K562 (cell line): Measurements from ENCODE around the gene PVALEF. TPM values are rescaled to one million over a fixed set of nuclear protein-coding genes. Genes with fewer than 3 reads are reported as not detected.

Experiments
- ATAC-seq: fragments of 200-7000 bp; cut with Tn5 transposase; 3 replicates; pipeline ENCODE4 v1.9.1; 2020; ENCODE audit warnings: moderate library complexity
- BruUV-seq: library from RNA; stranded (reverse); fragments of 400-500 nt; replicated peaks from 2 replicates; lab custom pipeline; 2021; lab: Mats Ljungman, UMichigan
- CTCF ChIA-PET: fragments of 300-600 bp; formaldehyde crosslinking; extraction: SDS; loops from one replicate; lab custom pipeline; 2021; ENCODE audit warnings: low intra/inter-chr PET ratio; lab: Yijun Ruan, JAX
- POLR2A ChIA-PET: fragments of 300-600, 350-650 bp; sonication (Branson Sonifier 250); formaldehyde crosslinking; extraction: SDS; loops from one replicate; lab custom pipeline; 2021; ENCODE audit warnings: antibody characterized with exemption, inconsistent platforms; lab: Yijun Ruan, JAX
- DNase-seq, 4 experiments: peaks; one replicate each; pipeline versions ENCODE4 v3.0.0 to v3.0.0-alpha.2; 2011 to 2018; ENCODE audit warnings: low spot score in 3 of 4, mixed read lengths in 3 of 4; ENCODE audit errors: extremely low read depth in 1 of 4
- FAIRE-seq: peaks from 2 replicates; lab custom pipeline; 2011; peaks lifted over from hg19 to GRCh38; lab: Jason Lieb, UNC
- H2AFZ ChIP-seq: 2 replicates; pipeline ENCODE4 v1.6.0; 2011; ENCODE audit warnings: low read depth, low read length, control low read depth, inconsistent platforms
- H3K27ac ChIP-seq: fragments of 200-600 bp; 3 replicates; pipeline ENCODE4 v1.8.0; 2011; ENCODE audit warnings: low read depth, mild to moderate bottlenecking, control low read depth, inconsistent platforms, low read length, moderate library complexity, mixed read lengths; ENCODE audit errors: extremely low read depth
- H3K27me3 ChIP-seq, 2 experiments: fragments of 300-600 bp in 1 of 2; 2 replicates in 1 of 2; 3 replicates in 1 of 2; pipeline versions ENCODE4 v1.6.0 to v1.8.0; 2011; ENCODE audit warnings: inconsistent platforms in 2 of 2, low read length in 2 of 2, mild to moderate bottlenecking in 1 of 2, mixed read lengths in 1 of 2, moderate library complexity in 1 of 2; ENCODE audit not compliant: control insufficient read depth in 2 of 2, insufficient read depth in 2 of 2
- H3K36me3 ChIP-seq: fragments of 300-600 bp; 3 replicates; pipeline ENCODE4 v1.8.0; 2011; ENCODE audit warnings: mild to moderate bottlenecking, low read length, inconsistent platforms; ENCODE audit not compliant: control insufficient read depth, insufficient read depth
- H3K4me1 ChIP-seq, 2 experiments: fragments of 200-600 bp in 1 of 2; replicated peaks in 1 of 2; 2 replicates in 1 of 2; 3 replicates in 1 of 2; pipeline versions ENCODE4 v1.5.1 to v1.8.0; 2011; ENCODE audit warnings: inconsistent platforms in 2 of 2, low read length in 2 of 2, mild to moderate bottlenecking in 1 of 2, mixed read lengths in 1 of 2, moderate library complexity in 1 of 2; ENCODE audit not compliant: control insufficient read depth in 2 of 2, insufficient read depth in 2 of 2
- H3K4me2 ChIP-seq: 2 replicates; pipeline ENCODE4 v1.6.1; 2011; ENCODE audit warnings: low read length, control low read depth, inconsistent platforms, mixed read lengths; ENCODE audit not compliant: insufficient read depth
- H3K4me3 ChIP-seq: fragments of 200-600 bp; sonication (generic), shearing (Covaris generic); 2 replicates; pipeline ENCODE4 v1.5.1; 2016; ENCODE audit warnings: control low read depth, inconsistent platforms
- H3K79me2 ChIP-seq: fragments of 200-600 bp; 3 replicates; pipeline ENCODE4 v1.8.0; 2011; ENCODE audit warnings: low read length, inconsistent platforms; ENCODE audit not compliant: control insufficient read depth, insufficient read depth
- H3K9ac ChIP-seq, 2 experiments: 2 replicates each; pipeline versions ENCODE4 v1.6.0 to v1.6.1; 2011; ENCODE audit warnings: low read depth in 2 of 2, low read length in 2 of 2, control low read depth in 1 of 2, inconsistent platforms in 1 of 2, mild to moderate bottlenecking in 1 of 2, mixed read lengths in 1 of 2; ENCODE audit not compliant: insufficient read depth in 1 of 2
- H3K9me1 ChIP-seq: one replicate; pipeline ENCODE4 v1.6.0; 2011; ENCODE audit warnings: inconsistent platforms, mild to moderate bottlenecking, low read length, moderate library complexity; ENCODE audit not compliant: control insufficient read depth, insufficient read depth
- H3K9me3 ChIP-seq: replicated peaks from 2 replicates; pipeline ENCODE4 v1.5.1; 2011; ENCODE audit warnings: low read depth, low read length, inconsistent platforms; ENCODE audit not compliant: control insufficient read depth, insufficient read depth
- H4K20me1 ChIP-seq: replicated peaks from 2 replicates; pipeline ENCODE4 v1.6.1; 2011; ENCODE audit warnings: low read length, inconsistent platforms, mixed read lengths; ENCODE audit not compliant: control insufficient read depth, insufficient read depth
- CTCFL ChIP-seq: IDR thresholded peaks from 2 replicates; pipeline ENCODE4 v1.6.1; 2011; ENCODE audit warnings: borderline replicate concordance, low read depth, mild to moderate bottlenecking, moderate library complexity, low read length; ENCODE audit not compliant: insufficient read depth, poor library complexity, severe bottlenecking
- MYNN ChIP-seq, 2 experiments: sonication (generic); formaldehyde crosslinking in 1 of 2; IDR thresholded peaks; 2 replicates each; pipeline versions ENCODE4 v1.5.0 to v1.6.1; 2016 to 2020; ENCODE audit warnings: antibody characterized with exemption in 1 of 2, missing genetic modification reagents in 1 of 2
- WGBS: fragments of 100-300 bp; shearing (Covaris generic); methylation state at CpG from one replicate; pipeline ENCODE4 v1.1.6; 2016; ENCODE audit warnings: low coverage, mixed read lengths; ENCODE audit not compliant: insufficient coverage; ENCODE audit errors: missing lambda C conversion rate; 5-methylcytosine and 5-hydroxymethylcytosine counted together
- in situ Hi-C: fragments of 300-500 bp; cut with MboI; formaldehyde crosslinking; loops from 4 replicates; pipeline ENCODE4 v1.15.0; 2018; ENCODE audit warnings: inconsistent platforms, mixed read lengths
- intact Hi-C: fragments of 100-400 bp; cut with micrococcal nuclease; formaldehyde crosslinking; loops from 2 replicates; pipeline ENCODE4 v1.14.2; 2022
- polyA plus RNA-seq, 8 experiments: library from polyadenylated mRNA; depleted of rRNA in 4 of 8; stranded (reverse) in 5 of 8; unstranded in 3 of 8; fragments of >200 nt; fragmentation: Nextera tagmentation in 2 of 8; fragmentation: Illumina TruSeq in 1 of 8; extraction: Ambion mirVana in 2 of 8; extraction: Trizol in 1 of 8; gene quantifications; 2 replicates each; pipeline versions ENCODE4 v1.2.1 to v1.2.3, GENCODE V29; 2011 to 2014; ENCODE audit warnings: inconsistent platforms in 1 of 8, missing spikeins in 1 of 8
- total RNA-seq, 7 experiments: library from RNA; depleted of rRNA in 6 of 7; stranded (reverse); fragments of >200 nt in 6 of 7; fragmentation: Illumina TruSeq in 2 of 7; extraction: Trizol in 2 of 7; gene quantifications; 2 replicates each; pipeline versions ENCODE4 v1.2.1 to v1.2.3, GENCODE V29; 2011 to 2021; ENCODE audit warnings: low replicate concordance in 1 of 7

Gene PVALEF
- total and polyA plus RNA-seq, 9 of the 15 experiments (the other 6 are each of a cell fraction or from before 2014, with no cell fraction given) = not detected

DNA sequence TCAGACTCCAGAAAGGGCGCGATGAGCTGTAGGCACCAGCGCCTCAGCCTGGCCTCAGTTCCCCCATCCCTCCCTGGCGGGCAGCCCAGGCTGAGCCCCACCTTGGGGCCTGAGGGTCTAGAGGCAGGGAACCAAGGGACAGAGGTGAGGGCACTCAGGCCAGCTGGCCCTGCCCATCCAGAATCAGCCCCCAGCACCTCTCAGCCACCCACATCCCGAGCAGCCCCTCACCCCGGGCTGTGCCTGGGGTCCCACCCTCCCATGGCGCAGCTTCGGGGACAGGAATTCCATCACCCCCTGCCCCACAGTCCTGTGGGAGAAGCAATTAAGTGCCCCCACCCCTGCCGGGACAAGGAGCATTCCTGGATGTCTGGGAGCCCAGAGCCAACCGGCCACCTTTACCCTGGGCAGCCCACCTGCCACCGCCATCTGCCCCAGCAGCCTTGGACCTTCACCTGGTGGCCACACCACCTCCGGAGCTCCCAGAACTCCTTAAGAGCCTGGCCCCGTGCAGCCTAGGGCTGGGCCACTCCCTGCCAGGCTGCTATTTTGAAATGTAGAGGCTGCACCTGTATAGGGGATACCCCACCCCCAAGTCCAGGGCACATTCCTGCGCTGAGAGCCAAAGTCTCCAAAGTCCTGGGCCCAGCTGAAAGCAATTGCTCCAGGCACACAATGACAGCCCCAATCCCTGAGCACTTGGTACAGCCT, 33.7 kb upstream of the PVALEF start:
- Histone ChIP-seq H3K9me1 (no peaks in the 10 kb centered on the region), H3K27ac (no peak overlapping the region), H3K27me3 (peaks cover 9 to 31% of the 10 kb centered on the region in 2 experiments; a peak in 4 of 5 replicates), H3K36me3 (no peaks in the 10 kb centered on the region), H2AFZ (no peak overlapping the region), H3K79me2 (no peaks in the 10 kb centered on the region)
- DNase-seq = no peak
- POLR2A ChIA-PET = interaction anchor here (0.7 to 1.9 kb wide), 3 partner anchors 8 to 395 kb away, joined by 3 to 6 read pairs (median 3); no protein-coding TSS in a partner anchor
- TF ChIP-seq MYNN (IDR thresholded peaks at IDR 0.05) (0 out of 2 replicates have a peak, but pooled peaks have one; percentile 23), MYNN (CRISPR knock-in tag; IDR thresholded peaks at IDR 0.05) (no peak), CTCFL (no peak)
- TF ChIP-seq, all 486 proteins: peak for 1
- Histone ChIP-seq H3K9me3 (no peaks in the 10 kb centered on the region), H3K4me1 (peaks cover 6 to 91% of the 10 kb centered on the region in 2 experiments; a peak in 4 of 5 replicates), H3K4me2 (no peak overlapping the region), H3K4me3 (no peak overlapping the region), H4K20me1 (peaks cover 6% of the 10 kb centered on the region), H3K9ac (no peak overlapping the region)
- no peak for ATAC-seq
- CTCF ChIA-PET = no interaction called here
- 34% methylated on average over 14 of the region's 14 CpGs for WGBS
- intact Hi-C loops (no loop called here), in situ Hi-C loops (loop anchor here (25.0 kb wide), 1 partner anchor 106 kb away; the partner anchor contains the start of genes NDUFAF8 and TEPSIN)
- no peak for FAIRE-seq
- no TSS peak for BruUV-seq
